ENCODE measurements around the gene ANXA8.
"Not testable (repeated sequence)": the region's sequence is repeated elsewhere in the genome, so short reads cannot be mapped to it uniquely, and the experiment has no call there.

ANXA8 gene

GRCh38 chr10:47473516-47473915 is 10.4 kb downstream of the ANXA8 start:
- ATAC-seq (ENCODE audit: low read depth); H3K36me3 Mint-ChIP-seq; H3K4me3 Mint-ChIP-seq; DNase-seq (ENCODE audit: low spot score in 2 of 2); H3K27me3 Mint-ChIP-seq; H3K27ac Mint-ChIP-seq; H3K9me3 Mint-ChIP-seq; H3K4me1 Mint-ChIP-seq: not testable (repeated sequence)

- not testable (repeated sequence) for DNase-seq (ENCODE audit: low spot score in 2 of 2); H3K27ac Mint-ChIP-seq; H3K27me3 Mint-ChIP-seq; H3K4me3 Mint-ChIP-seq; H3K9me3 Mint-ChIP-seq; H3K36me3 Mint-ChIP-seq; ATAC-seq (ENCODE audit: low read depth); H3K4me1 Mint-ChIP-seq
Observed at GRCh38 chr10:47472647-47473046, 11.3 kb downstream of the ANXA8 start.

GRCh38 chr10:47472072-47472471 is 11.8 kb downstream of the ANXA8 start:
- not testable (repeated sequence) for H3K9me3 Mint-ChIP-seq; H3K4me3 Mint-ChIP-seq; H3K4me1 Mint-ChIP-seq; H3K27me3 Mint-ChIP-seq; DNase-seq (ENCODE audit: low spot score in 2 of 2); H3K27ac Mint-ChIP-seq; ATAC-seq (ENCODE audit: low read depth); H3K36me3 Mint-ChIP-seq

GRCh38 chr10:47468731-47469528 is 15.0 kb downstream of the ANXA8 start:
- not testable (repeated sequence) for H3K27ac Mint-ChIP-seq, H3K4me3 Mint-ChIP-seq

GRCh38 chr10:47467957-47468356 is 16.0 kb downstream of the ANXA8 start:
- not testable (repeated sequence) for H3K9me3 Mint-ChIP-seq; ATAC-seq (ENCODE audit: low read depth); H3K4me3 Mint-ChIP-seq; H3K4me1 Mint-ChIP-seq; H3K36me3 Mint-ChIP-seq; H3K27ac Mint-ChIP-seq; H3K27me3 Mint-ChIP-seq; DNase-seq (ENCODE audit: low spot score in 2 of 2)

More at GRCh38 chr10:47468731-47469528, 15.0 kb downstream of the ANXA8 start:
- not testable (repeated sequence) for H3K9me3 Mint-ChIP-seq; H3K27me3 Mint-ChIP-seq; H3K36me3 Mint-ChIP-seq; H3K4me1 Mint-ChIP-seq; ATAC-seq (ENCODE audit: low read depth); DNase-seq (ENCODE audit: low spot score in 2 of 2)

GRCh38 chr10:47467458-47467857 is 16.5 kb downstream of the ANXA8 start:
- not testable (repeated sequence) for H3K9me3 Mint-ChIP-seq; H3K27ac Mint-ChIP-seq; H3K36me3 Mint-ChIP-seq; DNase-seq (ENCODE audit: low spot score in 2 of 2); H3K4me1 Mint-ChIP-seq; ATAC-seq (ENCODE audit: low read depth); H3K4me3 Mint-ChIP-seq; H3K27me3 Mint-ChIP-seq

GRCh38 chr10:47465216-47465917 is 18.5 kb downstream of the ANXA8 start:
- ATAC-seq (ENCODE audit: low read depth); H3K27ac Mint-ChIP-seq; H3K36me3 Mint-ChIP-seq; H3K4me3 Mint-ChIP-seq; H3K9me3 Mint-ChIP-seq; DNase-seq (ENCODE audit: low spot score in 2 of 2); H3K27me3 Mint-ChIP-seq; H3K4me1 Mint-ChIP-seq: not testable (repeated sequence)

- ATAC-seq (ENCODE audit: low read depth); H3K27ac Mint-ChIP-seq: not testable (repeated sequence)
Observed at GRCh38 chr10:47462577-47463358, 21.1 kb downstream of the ANXA8 start.

GRCh38 chr10:47461261-47461687 is 22.6 kb downstream of the ANXA8 start:
- not testable (repeated sequence) for H3K9me3 Mint-ChIP-seq; H3K27ac Mint-ChIP-seq; H3K27me3 Mint-ChIP-seq; H3K36me3 Mint-ChIP-seq; H3K4me1 Mint-ChIP-seq; H3K4me3 Mint-ChIP-seq; DNase-seq (ENCODE audit: low spot score in 2 of 2)
- peak; percentile 52 for ATAC-seq (ENCODE audit: low read depth)

More at GRCh38 chr10:47462577-47463358, 21.1 kb downstream of the ANXA8 start:
- not testable (repeated sequence) for H3K4me3 Mint-ChIP-seq; H3K36me3 Mint-ChIP-seq; DNase-seq (ENCODE audit: low spot score in 2 of 2); H3K27me3 Mint-ChIP-seq; H3K9me3 Mint-ChIP-seq; H3K4me1 Mint-ChIP-seq

- no peak for ATAC-seq (ENCODE audit: low read depth)
- no peak overlapping the region for H3K4me3 Mint-ChIP-seq
- no peaks in the 10 kb centered on the region for H3K36me3 Mint-ChIP-seq
- no peak for DNase-seq (ENCODE audit: low spot score in 2 of 2)
- H3K27ac Mint-ChIP-seq: no peak overlapping the region
- H3K9me3 Mint-ChIP-seq: no peaks in the 10 kb centered on the region
- peaks cover 10% of the 10 kb centered on the region for H3K27me3 Mint-ChIP-seq
- H3K4me1 Mint-ChIP-seq: no peaks in the 10 kb centered on the region
Observed at GRCh38 chr10:47458466-47459154, 25.3 kb downstream of the ANXA8 start.

GRCh38 chr10:47457826-47458225 is 26.1 kb downstream of the ANXA8 start:
- Mint-ChIP-seq H3K4me3 (no peak overlapping the region), H3K36me3 (no peaks in the 10 kb centered on the region), H3K9me3 (no peaks in the 10 kb centered on the region), H3K27me3 (peaks cover 13% of the 10 kb centered on the region), H3K4me1 (peaks cover 3% of the 10 kb centered on the region), H3K27ac (no peak overlapping the region)
- ATAC-seq (ENCODE audit: low read depth) (no peak), DNase-seq (ENCODE audit: low spot score in 2 of 2) (no peak)

GRCh38 chr10:47457528-47457820 is 26.4 kb downstream of the ANXA8 start:
- Mint-ChIP-seq H3K9me3 (no peaks in the 10 kb centered on the region), H3K27ac (no peak overlapping the region), H3K4me3 (no peak overlapping the region), H3K4me1 (peaks cover 3% of the 10 kb centered on the region), H3K36me3 (no peaks in the 10 kb centered on the region), H3K27me3 (peaks cover 13% of the 10 kb centered on the region)
- DNase-seq (ENCODE audit: low spot score in 2 of 2) (no peak), ATAC-seq (ENCODE audit: low read depth) (no peak)

GRCh38 chr10:47456794-47457527 is 27.0 kb downstream of the ANXA8 start:
- Mint-ChIP-seq H3K27ac (no peak overlapping the region), H3K4me1 (peaks cover 3% of the 10 kb centered on the region), H3K36me3 (no peaks in the 10 kb centered on the region), H3K27me3 (peaks cover 17% of the 10 kb centered on the region), H3K9me3 (no peaks in the 10 kb centered on the region), H3K4me3 (no peak overlapping the region)
- DNase-seq (ENCODE audit: low spot score in 2 of 2): no peak
- no peak for ATAC-seq (ENCODE audit: low read depth)
